Measurements from ENCODE around the gene PGC.

Gene PGC

GRCh38 chr6:41732591-41733359, 14.4 kb downstream of the PGC start:
- in situ Hi-C loops (cut with MboI; ENCODE audit: low sequenced_read_pairs) = no loop called here

- in situ Hi-C loops (cut with MboI; ENCODE audit: low sequenced_read_pairs) = no loop called here
Observed at GRCh38 chr6:41732149-41732548, 15.0 kb downstream of the PGC start.

GRCh38 chr6:41731561-41732086, 15.6 kb downstream of the PGC start:
- in situ Hi-C loops (cut with MboI; ENCODE audit: low sequenced_read_pairs) = no loop called here

GRCh38 chr6:41730531-41731436, 16.4 kb downstream of the PGC start:
- in situ Hi-C loops (cut with MboI; ENCODE audit: low sequenced_read_pairs) = no loop called here

GRCh38 chr6:41729624-41730023, 17.6 kb downstream of the PGC start:
- in situ Hi-C loops (cut with MboI; ENCODE audit: low sequenced_read_pairs) = no loop called here

- in situ Hi-C loops (cut with MboI; ENCODE audit: low sequenced_read_pairs) = no loop called here
Observed at GRCh38 chr6:41728954-41729353, 18.2 kb downstream of the PGC start.

GRCh38 chr6:41728073-41728936, 18.9 kb downstream of the PGC start:
- in situ Hi-C loops (cut with MboI; ENCODE audit: low sequenced_read_pairs) = no loop called here

GRCh38 chr6:41727705-41728072, 19.5 kb downstream of the PGC start:
- in situ Hi-C loops (cut with MboI; ENCODE audit: low sequenced_read_pairs) = no loop called here

GRCh38 chr6:41726876-41727275, 20.3 kb downstream of the PGC start:
- in situ Hi-C loops (cut with MboI; ENCODE audit: low sequenced_read_pairs) = no loop called here

GRCh38 chr6:41724586-41725501, 22.4 kb downstream of the PGC start:
- in situ Hi-C loops (cut with MboI; ENCODE audit: low sequenced_read_pairs) = no loop called here

GRCh38 chr6:41724228-41724580, 23.0 kb downstream of the PGC start:
- in situ Hi-C loops (cut with MboI; ENCODE audit: low sequenced_read_pairs) = no loop called here

GRCh38 chr6:41723530-41724227, 23.5 kb downstream of the PGC start:
- in situ Hi-C loops (cut with MboI; ENCODE audit: low sequenced_read_pairs) = no loop called here

- in situ Hi-C loops (cut with MboI; ENCODE audit: low sequenced_read_pairs) = no loop called here
Observed at GRCh38 chr6:41722969-41723529, 24.1 kb downstream of the PGC start.

- in situ Hi-C loops (cut with MboI; ENCODE audit: low sequenced_read_pairs) = no loop called here
Observed at GRCh38 chr6:41721414-41721813, 25.8 kb downstream of the PGC start.

GRCh38 chr6:41720783-41721182, 26.4 kb downstream of the PGC start:
- in situ Hi-C loops (cut with MboI; ENCODE audit: low sequenced_read_pairs) = no loop called here

GRCh38 chr6:41720262-41720620, 27.0 kb downstream of the PGC start:
- in situ Hi-C loops (cut with MboI; ENCODE audit: low sequenced_read_pairs) = no loop called here

- in situ Hi-C loops (cut with MboI; ENCODE audit: low sequenced_read_pairs) = no loop called here
Observed at GRCh38 chr6:41719436-41720261, 27.5 kb downstream of the PGC start.

- in situ Hi-C loops (cut with MboI; ENCODE audit: low sequenced_read_pairs) = no loop called here
Observed at GRCh38 chr6:41718828-41719227, 28.4 kb downstream of the PGC start.

All from HL-60/S4 treated with retinoic acid at 250 ng/mL for 4 days and 3 days (cell line).